ENCODE results near the gene ZNF367.
A peak's percentile ranks its signal among the peaks of the same experiment; 100 is the strongest.
"Not testable (repeated sequence)": the region's sequence is repeated elsewhere in the genome, so short reads cannot be mapped to it uniquely, and the experiment has no call there.

ZNF367 gene

GRCh38 chr9:96386157-96386556, 32.0 kb downstream of the ZNF367 start:
- no peak for TF ChIP-seq Cebpa-rat (IDR thresholded peaks at IDR 0.05)
- Histone ChIP-seq H3K27me3 (peaks cover 16% of the 10 kb centered on the region; the same call in 1 of the 2 replicates), H3K27ac (no peak overlapping the region), H4K20me1 (peaks cover 19% of the 10 kb centered on the region; the same call in 1 of the 2 replicates), H3K4me1 (peaks cover 10% of the 10 kb centered on the region), H3K36me3 (peaks cover 64% of the 10 kb centered on the region), H3K9ac (no peak overlapping the region), H3K4me2 (no peak overlapping the region), H3K9me3 (no peaks in the 10 kb centered on the region), H3K4me3 (no peak overlapping the region)

- Histone ChIP-seq H3K9ac (peak within 1 kb of the TSS; percentile 10; the same call in 1 of the 2 replicates), H3K27ac (0 out of 2 replicates have a peak within 1 kb of the TSS, but pooled peaks have one; percentile 26), H3K27me3 (peaks cover 16% of the 10 kb centered on the region; the same call in 1 of the 2 replicates), H3K4me3 (peak within 1 kb of the TSS; percentile 64), H3K4me2 (peak within 1 kb of the TSS; percentile 83), H3K9me3 (no peaks in the 10 kb centered on the region), H3K4me1 (peaks cover 10% of the 10 kb centered on the region), H4K20me1 (peaks cover 6% of the 10 kb centered on the region; the same call in 1 of the 2 replicates), H3K36me3 (peaks cover 36% of the 10 kb centered on the region)
- no peak for TF ChIP-seq Cebpa-rat (IDR thresholded peaks at IDR 0.05)
These were observed 34.8 kb downstream of the ZNF367 start, which contains the start of gene SLC35D2 for GRCh38 chr9:96383165-96383942. SLC35D2 (minus strand) TSS chr9:96383711; CDS start chr9:96383634, 77 bp downstream.

- peaks cover 10% of the 10 kb centered on the region for H3K4me1 ChIP-seq
- no peak overlapping the region for H3K27ac ChIP-seq
- H3K36me3 ChIP-seq: peaks cover 31% of the 10 kb centered on the region
- peak overlapping the region; percentile 83 for H3K4me2 ChIP-seq
- no peaks in the 10 kb centered on the region for H3K9me3 ChIP-seq
- peaks cover 16% of the 10 kb centered on the region; the same call in 1 of the 2 replicates for H3K27me3 ChIP-seq
- no peak for TF ChIP-seq Cebpa-rat (IDR thresholded peaks at IDR 0.05)
- peak overlapping the region; percentile 64; the same call in 1 of the 2 replicates for H3K4me3 ChIP-seq
- peaks cover 6% of the 10 kb centered on the region; the same call in 1 of the 2 replicates for H4K20me1 ChIP-seq
- H3K9ac ChIP-seq: no peak overlapping the region
These were observed 35.4 kb downstream of the ZNF367 start for GRCh38 chr9:96382839-96383164.

GRCh38 chr9:96382175-96382574, 36.0 kb downstream of the ZNF367 start:
- peaks cover 16% of the 10 kb centered on the region; the same call in 1 of the 2 replicates for H3K27me3 ChIP-seq
- H3K9me3 ChIP-seq: no peaks in the 10 kb centered on the region
- H3K9ac ChIP-seq: no peak overlapping the region
- no peak for TF ChIP-seq Cebpa-rat (IDR thresholded peaks at IDR 0.05)
- peaks cover 6% of the 10 kb centered on the region; the same call in 1 of the 2 replicates for H4K20me1 ChIP-seq
- H3K4me2 ChIP-seq: no peak overlapping the region
- H3K4me3 ChIP-seq: no peak overlapping the region
- H3K4me1 ChIP-seq: peaks cover 10% of the 10 kb centered on the region
- H3K36me3 ChIP-seq: peaks cover 25% of the 10 kb centered on the region
- H3K27ac ChIP-seq: no peak overlapping the region

GRCh38 chr9:96381696-96382095, 36.5 kb downstream of the ZNF367 start:
- H3K27ac ChIP-seq: no peak overlapping the region
- no peak overlapping the region for H3K4me2 ChIP-seq
- H3K36me3 ChIP-seq: peaks cover 20% of the 10 kb centered on the region

GRCh38 chr9:96381125-96381524, 37.0 kb downstream of the ZNF367 start:
- Histone ChIP-seq H3K27me3 (peaks cover 16% of the 10 kb centered on the region; the same call in 1 of the 2 replicates), H4K20me1 (no peaks in the 10 kb centered on the region), H3K4me1 (peaks cover 10% of the 10 kb centered on the region), H3K4me2 (no peak overlapping the region), H3K36me3 (peaks cover 14% of the 10 kb centered on the region; the same call in 1 of the 2 replicates), H3K27ac (no peak overlapping the region), H3K9me3 (no peaks in the 10 kb centered on the region), H3K9ac (no peak overlapping the region), H3K4me3 (no peak overlapping the region)
- TF ChIP-seq Cebpa-rat (IDR thresholded peaks at IDR 0.05): no peak

More at GRCh38 chr9:96381696-96382095, 36.5 kb downstream of the ZNF367 start:
- Histone ChIP-seq H3K27me3 (peaks cover 16% of the 10 kb centered on the region; the same call in 1 of the 2 replicates), H3K4me3 (no peak overlapping the region), H3K9ac (no peak overlapping the region), H4K20me1 (peaks cover 5% of the 10 kb centered on the region; the same call in 1 of the 2 replicates), H3K9me3 (no peaks in the 10 kb centered on the region), H3K4me1 (peaks cover 10% of the 10 kb centered on the region)
- TF ChIP-seq Cebpa-rat (IDR thresholded peaks at IDR 0.05): no peak

- H3K9me3 ChIP-seq: no peaks in the 10 kb centered on the region
These were observed 38.7 kb downstream of the ZNF367 start for GRCh38 chr9:96379461-96379860.

GRCh38 chr9:96378187-96378586, 40.0 kb downstream of the ZNF367 start:
- H4K20me1 ChIP-seq: no peaks in the 10 kb centered on the region
- TF ChIP-seq Cebpa-rat (IDR thresholded peaks at IDR 0.05): no peak
- peaks cover 5% of the 10 kb centered on the region; the same call in 1 of the 2 replicates for H3K27me3 ChIP-seq
- H3K9ac ChIP-seq: no peak overlapping the region
- no peak overlapping the region for H3K27ac ChIP-seq
- H3K4me3 ChIP-seq: no peak overlapping the region
- no peaks in the 10 kb centered on the region for H3K9me3 ChIP-seq
- H3K4me2 ChIP-seq: no peak overlapping the region
- no peaks in the 10 kb centered on the region for H3K36me3 ChIP-seq
- H3K4me1 ChIP-seq: no peaks in the 10 kb centered on the region

More at GRCh38 chr9:96379461-96379860, 38.7 kb downstream of the ZNF367 start:
- H3K27me3 ChIP-seq: peaks cover 16% of the 10 kb centered on the region; the same call in 1 of the 2 replicates
- no peak for TF ChIP-seq Cebpa-rat (IDR thresholded peaks at IDR 0.05)
- H3K4me1 ChIP-seq: peaks cover 10% of the 10 kb centered on the region
- 0 out of 2 replicates have a peak, but pooled peaks cover 6% of the 10 kb centered on the region for H3K36me3 ChIP-seq
- H3K4me3 ChIP-seq: no peak overlapping the region
- H4K20me1 ChIP-seq: no peaks in the 10 kb centered on the region
- H3K4me2 ChIP-seq: no peak overlapping the region
- no peak overlapping the region for H3K27ac ChIP-seq
- H3K9ac ChIP-seq: no peak overlapping the region

- Histone ChIP-seq H3K4me1 (no peaks in the 10 kb centered on the region), H3K27me3 (no peaks in the 10 kb centered on the region), H3K4me3 (no peak overlapping the region), H3K9ac (no peak overlapping the region), H4K20me1 (no peaks in the 10 kb centered on the region), H3K9me3 (no peaks in the 10 kb centered on the region), H3K36me3 (no peaks in the 10 kb centered on the region), H3K27ac (no peak overlapping the region), H3K4me2 (no peak overlapping the region)
- TF ChIP-seq Cebpa-rat (IDR thresholded peaks at IDR 0.05): no peak
These were observed 41.0 kb downstream of the ZNF367 start for GRCh38 chr9:96376891-96377874.

GRCh38 chr9:96375507-96375906, 42.7 kb downstream of the ZNF367 start:
- not testable (repeated sequence) for H3K4me3 ChIP-seq, H3K27ac ChIP-seq, H3K27me3 ChIP-seq, H3K4me1 ChIP-seq, H3K9me3 ChIP-seq, H3K36me3 ChIP-seq, H4K20me1 ChIP-seq, H3K4me2 ChIP-seq, H3K9ac ChIP-seq

All from BLaER1 (cell line).